Right hindlimb (tissue), 1 donor: ENCODE data around the gene PNLDC1.
A peak's percentile ranks its signal among the peaks of the same experiment; 100 is the strongest.

ENCODE experiments used
- DNase-seq: peaks from one replicate; pipeline ENCODE4 v3.0.0-alpha.2; 2018

PNLDC1 gene

GRCh38 chr6:159853754-159854153, 53.7 kb downstream of the PNLDC1 start:
- no peak for DNase-seq

- no peak for DNase-seq
Measured at GRCh38 chr6:159854959-159855358, 54.9 kb downstream of the PNLDC1 start.

DNA sequence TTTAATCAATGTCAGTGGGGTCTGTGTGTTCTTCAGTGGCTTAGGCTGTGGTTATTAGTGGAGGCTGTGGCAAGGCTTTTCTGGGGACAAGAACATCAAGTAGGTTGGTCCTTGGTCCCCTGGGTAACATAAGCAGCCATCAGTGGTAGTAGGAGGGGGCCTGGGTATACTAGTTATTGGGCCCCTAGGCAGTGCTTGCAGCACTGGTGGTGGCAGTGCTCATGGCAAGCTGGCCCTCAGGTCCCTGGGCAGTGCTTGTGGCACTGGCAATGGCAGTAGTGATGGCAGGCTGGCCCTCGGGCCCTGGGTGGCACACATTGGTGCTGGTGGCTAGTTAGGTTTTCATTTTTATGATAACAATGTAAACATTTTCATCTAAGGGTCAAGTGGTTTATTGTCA, 58.2 kb downstream of the PNLDC1 start:
- no peak for DNase-seq

DNA sequence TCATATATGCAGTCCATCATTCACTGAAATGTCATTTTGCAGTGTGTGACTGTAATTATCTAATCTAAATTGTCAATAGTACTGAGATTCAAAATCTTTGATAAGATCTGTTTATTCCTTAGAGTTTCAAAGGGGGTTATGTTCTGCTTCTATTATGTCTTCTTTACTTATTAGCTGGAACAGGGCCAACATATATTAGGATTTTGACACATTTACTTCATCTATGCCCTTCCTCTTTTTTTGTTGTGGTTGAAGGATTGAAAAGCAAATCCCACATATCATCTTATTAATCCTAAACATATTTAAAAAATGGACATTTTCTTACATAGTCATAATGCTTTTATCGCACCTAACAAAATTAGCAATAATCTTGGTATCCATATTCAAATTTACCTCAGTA, 60.4 kb downstream of the PNLDC1 start:
- no peak for DNase-seq

DNA sequence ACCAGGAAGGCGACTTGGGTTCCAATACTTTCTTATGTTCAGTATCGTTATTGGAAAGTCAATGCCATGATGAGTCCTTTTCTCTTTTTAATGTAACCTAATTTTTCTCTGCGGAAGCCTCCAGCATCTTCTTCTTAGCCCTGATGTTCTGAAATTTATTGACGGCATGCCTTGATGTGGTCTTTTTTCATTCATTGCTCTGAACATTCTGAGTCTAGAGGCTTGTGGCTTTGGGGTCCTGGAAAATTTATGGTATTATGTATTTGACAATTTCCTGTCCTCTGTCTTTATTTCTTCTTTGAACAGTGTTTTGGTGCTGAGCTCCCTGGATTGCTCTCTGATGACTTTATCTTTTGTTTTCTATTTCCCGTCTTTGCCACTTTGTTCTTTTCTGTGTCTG, 62.0 kb downstream of the PNLDC1 start:
- no peak for DNase-seq

- peak; percentile 51 for DNase-seq
Measured at GRCh38 chr6:159863341-159863740, 63.3 kb downstream of the PNLDC1 start.

- no peak for DNase-seq
Measured at GRCh38 chr6:159865226-159865920, 65.3 kb downstream of the PNLDC1 start.

GRCh38 chr6:159866286-159867247, 66.5 kb downstream of the PNLDC1 start:
- no peak for DNase-seq
